SHP77 (cell line): ENCODE results near the gene ACTR1A.
A peak's percentile ranks its signal among the peaks of the same experiment; 100 is the strongest.
"Not testable (repeated sequence)": the region's sequence is repeated elsewhere in the genome, so short reads cannot be mapped to it uniquely, and the experiment has no call there.

Experiments used
- DNase-seq, 2 experiments: peaks; one replicate each; lab custom pipeline; 2025; lab: John Stamatoyannopoulos, UW

Gene ACTR1A

DNA sequence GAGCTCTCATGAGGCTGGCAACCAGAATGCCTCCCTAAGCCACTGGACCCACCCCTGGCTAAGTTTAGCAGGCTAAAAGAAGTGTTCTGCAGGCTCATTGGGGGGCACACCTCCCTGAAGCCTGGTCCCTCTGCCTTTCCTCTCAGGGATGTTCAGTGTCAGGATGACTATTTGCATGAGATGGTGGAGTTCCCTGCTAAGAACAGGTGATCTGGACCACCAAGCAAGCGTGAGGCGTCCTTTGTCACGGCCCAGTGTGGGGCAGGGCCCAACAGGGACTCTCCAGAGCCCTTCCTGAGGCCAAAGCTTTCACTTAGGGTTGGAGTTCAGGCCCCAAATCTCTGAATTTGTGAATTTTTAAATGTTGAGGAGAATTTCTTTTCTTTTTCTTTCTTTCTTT lies 13.2 kb upstream of the ACTR1A start:
- no peak for DNase-seq

GRCh38 chr10:102514487-102515311 lies 12.2 kb upstream of the ACTR1A start:
- DNase-seq: no peak

- DNase-seq: no peak
Observed at GRCh38 chr10:102511583-102512274, 9.2 kb upstream of the ACTR1A start.

DNA sequence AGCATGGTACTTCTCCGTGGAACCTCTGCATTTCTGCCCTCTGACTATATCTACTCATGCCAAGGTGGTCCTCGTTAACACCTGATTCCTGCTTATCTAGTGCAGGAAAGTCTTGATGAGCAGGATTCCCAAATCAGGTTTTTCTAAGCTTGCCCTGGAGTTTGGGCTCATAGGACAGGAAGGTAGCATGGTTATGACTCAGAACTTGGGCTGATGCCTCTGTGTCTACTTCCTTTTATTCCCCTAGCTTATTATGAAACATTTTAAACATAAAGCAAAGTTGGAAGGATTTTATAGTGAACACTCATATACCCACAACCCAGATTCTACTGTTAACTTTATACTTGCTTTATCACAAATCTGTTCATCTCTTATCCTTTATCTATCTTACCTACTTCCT lies 6.9 kb upstream of the ACTR1A start:
- DNase-seq: no peak

GRCh38 chr10:102508506-102508905 lies 6.0 kb upstream of the ACTR1A start:
- DNase-seq: no peak

DNA sequence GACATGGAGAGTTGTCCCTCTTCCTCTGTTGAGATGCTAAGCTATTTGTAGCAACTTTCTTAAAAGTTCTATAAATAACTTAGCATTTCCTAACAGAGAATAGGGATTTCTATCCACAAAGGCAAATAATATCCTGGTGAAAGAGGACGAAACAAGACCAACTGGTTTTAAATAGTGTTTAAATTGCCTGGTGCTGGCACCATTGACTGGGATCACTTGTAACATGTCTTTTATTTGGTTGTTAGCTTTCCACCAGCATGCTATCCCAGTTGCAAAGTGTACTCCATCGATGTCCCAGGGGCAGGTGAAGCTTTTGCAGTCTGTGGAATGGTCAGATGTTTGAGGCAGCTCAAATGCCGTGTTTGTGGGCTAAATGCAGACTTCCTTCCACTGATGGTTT lies 5.0 kb upstream of the ACTR1A start:
- no peak for DNase-seq

GRCh38 chr10:102505462-102506115 lies 3.1 kb upstream of the ACTR1A start:
- DNase-seq: peak; percentile 23 to 53

DNA sequence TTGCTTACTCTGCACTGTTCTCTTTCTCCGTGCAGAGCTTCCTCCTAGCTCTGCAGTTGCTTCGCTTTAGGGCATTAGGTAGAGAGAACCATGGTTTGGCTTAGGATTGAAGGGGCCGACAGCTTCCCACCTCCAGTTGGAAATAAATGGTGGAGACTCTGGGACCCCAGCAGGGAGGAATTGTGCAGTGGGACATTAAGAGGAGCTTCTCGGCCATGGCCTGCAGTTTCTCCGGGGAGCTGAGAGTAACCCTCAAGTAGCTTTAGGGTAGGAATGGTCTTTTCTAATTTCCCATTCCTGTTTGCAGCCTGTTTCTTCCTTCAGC lies 2.4 kb upstream of the ACTR1A start:
- no peak for DNase-seq

DNA sequence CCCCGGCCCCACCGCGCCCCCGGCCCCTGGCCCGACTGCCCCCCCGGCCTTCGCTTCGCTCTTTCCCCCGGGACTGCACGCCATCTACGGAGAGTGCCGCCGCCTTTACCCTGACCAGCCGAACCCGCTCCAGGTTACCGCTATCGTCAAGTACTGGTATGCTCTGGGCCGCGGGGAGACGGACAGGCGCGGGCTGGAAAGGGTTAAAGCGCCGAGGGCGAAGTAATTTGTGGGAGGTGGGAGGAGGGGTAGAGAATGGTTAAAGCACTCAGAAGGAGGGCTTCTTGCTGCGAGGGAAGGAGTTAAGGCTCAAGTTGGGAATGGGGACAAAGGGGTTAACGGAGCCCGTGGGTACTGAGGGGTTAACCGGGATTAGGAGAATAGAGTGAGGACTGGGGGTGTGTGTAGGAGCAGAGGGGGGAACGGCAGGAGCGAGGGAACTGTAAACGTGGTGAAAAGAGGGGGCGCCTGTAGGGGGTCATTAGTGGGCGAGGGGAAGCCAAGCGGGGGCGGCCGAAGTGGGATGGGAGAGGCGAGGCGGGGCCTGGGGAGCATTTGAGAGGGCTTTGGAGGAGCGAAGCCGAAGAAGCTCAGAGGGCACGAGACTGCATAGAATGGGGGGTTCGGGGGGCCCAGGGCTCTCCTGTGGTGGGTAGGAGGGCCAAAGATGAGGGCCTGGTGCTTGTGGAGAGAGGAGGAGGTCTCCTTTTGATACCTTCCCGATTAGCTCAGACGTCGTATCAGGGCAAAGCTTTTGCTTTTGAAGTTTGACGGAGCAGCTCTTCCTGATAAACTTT lies 1.9 kb upstream of the ACTR1A start:
- no peak for DNase-seq

DNA sequence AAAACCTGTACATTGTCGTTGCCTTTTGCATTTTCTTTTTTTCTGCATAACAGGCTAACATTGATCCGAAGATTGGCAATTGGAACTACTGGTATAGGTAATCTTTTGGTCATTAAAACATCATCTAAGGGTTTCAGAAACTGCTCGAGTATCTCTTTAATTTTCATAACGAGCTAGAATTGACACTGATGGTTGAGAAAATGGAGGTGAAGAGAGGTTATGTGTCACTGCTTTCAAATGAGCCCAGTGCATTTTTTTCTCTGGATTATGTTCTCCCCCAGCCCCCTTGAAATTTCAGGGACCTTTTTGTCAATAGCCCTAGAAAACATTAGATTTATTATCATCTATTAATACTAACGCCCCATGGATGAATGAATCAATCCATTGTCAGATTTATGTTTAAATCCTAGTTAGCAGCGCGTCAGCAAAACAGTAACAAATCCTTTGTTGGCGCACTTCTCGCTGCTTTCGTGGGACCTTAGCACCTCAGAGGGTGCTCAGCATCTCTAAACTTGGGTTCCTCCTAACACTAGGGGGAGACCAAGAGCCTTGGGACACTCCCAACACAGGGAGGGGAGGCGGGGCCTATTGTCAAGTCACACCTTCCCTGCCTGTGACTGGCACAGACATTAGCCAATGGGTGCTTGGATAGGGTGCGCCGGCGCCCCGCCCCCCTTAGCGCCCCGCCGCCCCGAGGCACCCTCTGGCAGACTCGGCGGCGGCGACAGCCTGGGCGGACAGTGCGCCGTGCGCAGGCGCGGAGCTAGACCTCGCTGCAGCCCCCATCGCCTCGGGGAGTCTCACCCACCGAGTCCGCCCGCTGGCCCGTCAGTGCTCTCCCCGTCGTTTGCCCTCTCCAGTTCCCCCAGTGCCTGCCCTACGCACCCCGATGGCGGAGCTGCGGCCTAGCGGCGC lies 1.0 kb upstream of the ACTR1A start, which contains the start of gene SUFU:
SUFU (plus strand) TSS at position 709 of the 915 bp plus-strand sequence; CDS start at position 890, 181 bp downstream.
- DNase-seq: peak; percentile 97 to 98

DNA sequence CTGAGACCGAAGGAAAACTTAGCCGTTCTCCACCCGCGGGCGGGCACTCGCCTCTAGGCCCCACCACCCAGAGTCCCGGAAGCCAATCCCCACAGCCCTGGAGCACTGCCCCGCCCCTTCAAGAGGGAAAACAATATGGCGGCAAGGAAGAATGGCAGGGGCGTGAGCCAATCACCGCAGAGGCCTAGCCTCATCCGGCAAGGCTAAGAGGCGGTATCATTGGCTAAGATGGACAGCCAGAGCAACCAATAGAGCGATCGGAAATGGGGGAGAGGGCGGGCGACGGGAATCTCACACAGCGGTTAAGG lies 529 bp downstream of the ACTR1A start:
- peak; percentile 97 to 99 for DNase-seq

GRCh38 chr10:102501201-102502028 lies 1.1 kb downstream of the ACTR1A start:
- no peak for DNase-seq

- not testable (repeated sequence) for DNase-seq
Observed at GRCh38 chr10:102500686-102501085, 1.8 kb downstream of the ACTR1A start.

DNA sequence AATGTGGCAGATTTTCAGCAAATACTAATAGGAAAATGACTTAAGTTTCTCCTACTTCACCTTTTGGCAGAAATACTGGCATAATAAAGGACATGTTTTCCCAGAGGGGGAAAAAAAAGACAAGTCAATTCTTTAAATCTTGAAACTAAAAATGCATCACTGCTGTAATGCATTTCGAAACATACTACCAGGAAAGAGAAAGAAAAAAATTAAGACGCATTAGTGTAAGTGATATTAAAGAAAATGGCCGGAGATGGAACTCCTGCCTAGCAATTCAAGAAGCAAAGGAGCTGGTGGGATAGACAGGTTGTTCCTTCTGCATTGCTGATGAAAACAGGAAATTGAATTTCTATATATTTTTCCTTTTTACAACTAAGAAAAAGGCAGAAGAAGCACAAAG lies 3.2 kb downstream of the ACTR1A start:
- no peak for DNase-seq

GRCh38 chr10:102497545-102497944 lies 5.0 kb downstream of the ACTR1A start:
- no peak for DNase-seq

DNA sequence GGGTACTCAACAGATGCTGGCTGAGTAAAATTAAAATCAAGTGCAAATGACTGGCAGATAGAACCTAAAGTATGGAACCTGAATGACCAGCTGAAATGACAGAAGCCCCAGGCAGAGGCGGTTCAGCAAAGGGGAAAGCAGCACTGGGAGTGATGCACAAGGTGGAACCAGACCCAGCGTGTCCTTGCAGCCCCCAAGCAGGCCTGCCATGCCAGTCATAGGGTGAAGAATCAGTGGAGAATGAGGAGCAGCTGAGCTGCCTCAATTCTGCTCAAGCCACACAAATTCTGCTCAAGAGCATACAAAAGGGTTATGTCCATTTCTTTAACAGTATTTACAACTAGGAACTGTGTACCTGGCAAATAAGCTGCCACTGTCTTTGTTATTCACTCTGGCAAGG lies 8.7 kb downstream of the ACTR1A start:
- no peak for DNase-seq

DNA sequence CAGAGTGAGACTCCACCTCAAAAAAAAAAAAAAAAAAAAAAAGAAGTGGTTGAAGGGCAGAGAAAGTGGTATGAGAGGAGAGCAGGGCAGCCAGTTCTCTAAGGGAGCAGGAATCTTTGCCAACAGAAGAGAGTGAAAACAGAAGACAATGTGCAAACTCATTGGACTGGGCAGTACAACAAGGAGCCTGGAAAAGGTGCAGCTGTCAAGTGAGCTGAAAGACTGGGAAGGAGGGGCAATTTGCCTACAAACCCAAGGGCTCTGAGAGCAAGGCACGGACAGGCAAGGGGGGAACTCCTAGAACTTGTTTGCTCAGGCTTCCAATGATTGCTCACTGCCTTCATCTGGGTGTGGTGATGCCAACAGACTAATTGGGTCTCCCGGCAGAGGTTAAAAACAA lies 9.5 kb downstream of the ACTR1A start:
- DNase-seq: peak in 1 of 2 experiments; percentile 6

DNA sequence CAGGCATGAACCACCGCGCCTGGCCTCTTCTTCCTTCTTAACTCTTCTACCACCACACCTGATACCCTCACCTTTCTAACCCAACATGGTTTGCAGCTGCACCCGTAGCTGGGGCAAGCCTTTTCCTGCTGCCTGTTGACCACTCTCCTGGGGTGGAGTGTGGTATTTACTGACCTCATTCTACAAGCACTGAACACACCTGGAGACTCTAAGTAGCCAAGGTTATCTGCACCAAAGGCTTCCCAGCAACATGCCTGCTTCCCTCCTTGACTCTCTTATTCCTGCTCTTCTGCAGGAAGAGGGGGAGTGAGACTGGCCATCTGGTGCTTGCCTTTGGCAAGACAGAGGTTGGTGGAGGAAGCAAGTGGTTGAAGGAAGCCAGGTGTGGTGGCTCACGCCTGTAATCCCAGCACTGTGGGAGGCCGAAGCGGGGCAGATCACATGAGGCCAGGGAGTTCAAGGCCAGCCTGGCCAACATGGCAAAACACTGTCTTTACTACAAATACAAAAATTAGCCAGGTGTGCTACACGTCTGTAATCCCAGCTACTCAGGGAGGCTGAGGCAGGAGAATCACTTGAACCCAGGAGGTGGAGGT lies 10.1 kb downstream of the ACTR1A start:
- no peak for DNase-seq

GRCh38 chr10:102491136-102491535 lies 11.4 kb downstream of the ACTR1A start:
- no peak for DNase-seq
